DOHH2 (cell line): ENCODE data around the gene SLF2.

Source experiments
- CTCF ChIP-seq: fragments of 200-600 bp; sonication (generic); IDR thresholded peaks from one replicate; pipeline ENCODE4 v1.5.1; 2014; ENCODE audit warnings: antibody characterized with exemption, mild to moderate bottlenecking, low read depth, low read length; ENCODE audit not compliant: poor library complexity, severe bottlenecking
- EZH2phosphoT487 ChIP-seq: fragments of 200-600 bp; sonication (generic); IDR thresholded peaks from 2 replicates; pipeline ENCODE4 v1.6.1; 2017; ENCODE audit warnings: borderline replicate concordance, mild to moderate bottlenecking, antibody characterized with exemption, low read length, moderate library complexity, mixed read lengths

GRCh38 chr10:101002456-101002855 lies 89.7 kb downstream of the SLF2 start:
- TF ChIP-seq CTCF (no peak), EZH2phosphoT487 (no peak)
